CD4-positive, alpha-beta T cell (primary cell): ENCODE data around the gene KRTAP19-7. TPM values are rescaled to one million over a fixed set of nuclear protein-coding genes. Genes with fewer than 3 reads are reported as not detected.

Source experiments
- ATAC-seq: fragments of 200-7000 bp; cut with Tn5 transposase; one replicate; pipeline ENCODE4 v1.10.0; 2022; ENCODE audit warnings: mild to moderate bottlenecking; ENCODE audit not compliant: poor library complexity
- CTCF ChIA-PET: fragments of 350-600 bp; sonication (Branson Sonifier 250); formaldehyde crosslinking; loops from one replicate; lab custom pipeline; 2021; ENCODE audit warnings: antibody characterized with exemption, inconsistent platforms; lab: Charles Lee
- POLR2A ChIA-PET: fragments of 350-600 bp; sonication (Branson Sonifier 250); formaldehyde crosslinking; loops from one replicate; lab custom pipeline; 2021; ENCODE audit warnings: antibody characterized with exemption, inconsistent platforms; lab: Charles Lee
- DNase-seq, 14 experiments: peaks; one replicate each; pipeline ENCODE4 v3.0.0-alpha.2; 2013 to 2020; ENCODE audit warnings: mixed read lengths in 2 of 14
- H3K27ac ChIP-seq, 2 donors: one replicate each; pipeline versions ENCODE4 v1.5.1 to v1.7.0; 2013; ENCODE audit warnings: low read length in 2 of 2, low read depth in 1 of 2, mild to moderate bottlenecking in 1 of 2
- H3K27me3 ChIP-seq, 2 experiments: 1 replicate in 1 of 2; 2 replicates in 1 of 2; pipeline versions ENCODE4 v1.6.1 to v1.7.0; 2013; ENCODE audit warnings: low read length in 2 of 2, control low read depth in 1 of 2, mild to moderate bottlenecking in 1 of 2, moderate library complexity in 1 of 2; ENCODE audit not compliant: insufficient read depth in 2 of 2, control insufficient read depth in 1 of 2
- H3K36me3 ChIP-seq: one replicate; pipeline ENCODE4 v1.6.1; 2013; ENCODE audit warnings: low read length, control low read depth; ENCODE audit not compliant: insufficient read depth
- H3K4me1 ChIP-seq: one replicate; pipeline ENCODE4 v1.6.1; 2013; ENCODE audit warnings: low read length, control low read depth; ENCODE audit not compliant: insufficient read depth
- H3K4me3 ChIP-seq: one replicate; pipeline ENCODE4 v1.5.1; 2013; ENCODE audit warnings: mild to moderate bottlenecking, low read length, moderate library complexity
- H3K9me3 ChIP-seq, 2 experiments: 1 replicate in 1 of 2; 2 replicates in 1 of 2; pipeline versions ENCODE4 v1.6.1 to v1.7.0; 2013; ENCODE audit warnings: low read length in 2 of 2, mild to moderate bottlenecking in 2 of 2, control low read depth in 1 of 2, moderate library complexity in 1 of 2; ENCODE audit not compliant: control insufficient read depth in 1 of 2, insufficient read depth in 1 of 2
- H3K27ac Mint-ChIP-seq: one replicate; pipeline ENCODE4 v1.8.0; 2020; ENCODE audit warnings: mixed read lengths
- H3K27me3 Mint-ChIP-seq: one replicate; pipeline ENCODE4 v1.8.0; 2021; ENCODE audit warnings: mixed read lengths
- H3K36me3 Mint-ChIP-seq: one replicate; pipeline ENCODE4 v1.8.0; 2021; ENCODE audit warnings: low read depth, mixed read lengths
- H3K4me1 Mint-ChIP-seq: one replicate; pipeline ENCODE4 v1.8.0; 2021; ENCODE audit warnings: low read depth, mixed read lengths
- H3K4me3 Mint-ChIP-seq: one replicate; pipeline ENCODE4 v1.8.0; 2020; ENCODE audit warnings: mild to moderate bottlenecking, mixed read lengths
- H3K9me3 Mint-ChIP-seq: one replicate; pipeline ENCODE4 v1.8.0; 2020; ENCODE audit warnings: mixed read lengths
- CTCF ChIP-seq: fragments of 200-600 bp; IDR thresholded peaks from one replicate; pipeline ENCODE4 v1.8.0; 2022; ENCODE audit warnings: antibody characterized with exemption, mild to moderate bottlenecking
- intact Hi-C, 2 experiments: fragments of 100-400 bp; cut with DNase I in 1 of 2; cut with micrococcal nuclease in 1 of 2; formaldehyde crosslinking; loops; one replicate each; pipeline versions ENCODE4 v1.15.1 to v1.9.0; 2023 to 2025; cut with DNase I, micrococcal nuclease
- total RNA-seq, 174 experiments: library from RNA in 2 of 174; stranded (reverse) in 2 of 174; gene quantifications; one replicate each; pipeline ENCODE4 v1.2.3 and lab custom pipeline; 2021 to 2026

The KRTAP19-7 gene
- total RNA-seq, 2 experiments from 2014 or later: not detected

GRCh38 chr21:30598802-30599201 lies 37.7 kb upstream of the KRTAP19-7 start, which contains the start of gene KRTAP6-2:
Gene KRTAP6-2 (minus strand): TSS chr21:30598902. CDS start chr21:30598874, 28 bp downstream.
- Mint-ChIP-seq H3K36me3 (no peaks in the 10 kb centered on the region), H3K4me3 (no peak within 1 kb of the TSS), H3K4me1 (no peaks in the 10 kb centered on the region), H3K27me3 (no peaks in the 10 kb centered on the region), H3K9me3 (no peaks in the 10 kb centered on the region), H3K27ac (no peak within 1 kb of the TSS)
- ChIA-PET POLR2A (no interaction called here), CTCF (no interaction called here)
- no peak for DNase-seq
- Histone ChIP-seq H3K4me1 (no peaks in the 10 kb centered on the region), H3K27me3 (peaks cover 0 to 3% of the 10 kb centered on the region in 2 experiments), H3K36me3 (no peaks in the 10 kb centered on the region), H3K4me3 (no peak within 1 kb of the TSS), H3K27ac (no peak within 1 kb of the TSS), H3K9me3 (peaks cover 0 to 3% of the 10 kb centered on the region in 2 experiments)
- no peak for TF ChIP-seq CTCF
- intact Hi-C loops: no loop called here
- no peak for ATAC-seq

- Histone ChIP-seq H3K36me3 (no peaks in the 10 kb centered on the region), H3K4me3 (no peak within 1 kb of the TSS), H3K27ac (no peak within 1 kb of the TSS), H3K9me3 (peaks cover 0 to 3% of the 10 kb centered on the region in 2 experiments), H3K4me1 (no peaks in the 10 kb centered on the region), H3K27me3 (no peaks in the 10 kb centered on the region)
- no peaks in the 10 kb centered on the region for H3K36me3 Mint-ChIP-seq
- no peak for DNase-seq
- peaks cover 2% of the 10 kb centered on the region for H3K9me3 Mint-ChIP-seq
- H3K27me3 Mint-ChIP-seq: no peaks in the 10 kb centered on the region
- ChIA-PET POLR2A (no interaction called here), CTCF (no interaction called here)
- intact Hi-C loops: no loop called here
- H3K4me1 Mint-ChIP-seq: no peaks in the 10 kb centered on the region
- no peak for TF ChIP-seq CTCF
- no peak within 1 kb of the TSS for H3K4me3 Mint-ChIP-seq
- no peak within 1 kb of the TSS for H3K27ac Mint-ChIP-seq
- no peak for ATAC-seq
These were observed 31.0 kb upstream of the KRTAP19-7 start, which contains the start of gene KRTAP6-3 for GRCh38 chr21:30592140-30592539. Gene KRTAP6-3 (plus strand): TSS chr21:30592440. CDS start chr21:30592446, 6 bp downstream.

GRCh38 chr21:30590297-30590696 lies 29.2 kb upstream of the KRTAP19-7 start, which contains the start of gene KRTAP22-2:
Gene KRTAP22-2 (minus strand): TSS chr21:30590397.
- Mint-ChIP-seq H3K27me3 (no peaks in the 10 kb centered on the region), H3K4me3 (no peak within 1 kb of the TSS), H3K27ac (no peak within 1 kb of the TSS), H3K4me1 (no peaks in the 10 kb centered on the region), H3K36me3 (no peaks in the 10 kb centered on the region), H3K9me3 (peaks cover 2% of the 10 kb centered on the region)
- H3K27ac ChIP-seq: no peak within 1 kb of the TSS
- no peaks in the 10 kb centered on the region for H3K36me3 ChIP-seq
- TF ChIP-seq CTCF: no peak
- CTCF ChIA-PET: no interaction called here
- ATAC-seq: no peak
- H3K4me3 ChIP-seq: no peak within 1 kb of the TSS
- no peaks in the 10 kb centered on the region for H3K27me3 ChIP-seq
- DNase-seq: no peak
- POLR2A ChIA-PET: no interaction called here
- intact Hi-C loops: no loop called here
- H3K9me3 ChIP-seq: peaks cover 0 to 3% of the 10 kb centered on the region in 2 experiments
- H3K4me1 ChIP-seq: no peaks in the 10 kb centered on the region
